ENCODE data around the gene NCBP3.
"Not testable (repeated sequence)": the region's sequence is repeated elsewhere in the genome, so short reads cannot be mapped to it uniquely, and the experiment has no call there.

Gene NCBP3

GRCh38 chr17:3846437-3847164, 555 bp upstream of the NCBP3 start:
- DNase-seq, result no peak

- DNase-seq, result peak; percentile 24 to 44
These were observed 790 bp downstream of the NCBP3 start for GRCh38 chr17:3845291-3845620.

- DNase-seq, result not testable (repeated sequence)
These were observed 1.5 kb downstream of the NCBP3 start for GRCh38 chr17:3844556-3844955.

- DNase-seq, result peak; percentile 54 to 61
These were observed 2.0 kb downstream of the NCBP3 start for GRCh38 chr17:3843935-3844516.

- no peak for DNase-seq
These were observed 7.8 kb downstream of the NCBP3 start for GRCh38 chr17:3838206-3838605.

GRCh38 chr17:3836551-3836950, 9.5 kb downstream of the NCBP3 start:
- no peak for DNase-seq

GRCh38 chr17:3835410-3836229, 10.4 kb downstream of the NCBP3 start:
- no peak for DNase-seq

GRCh38 chr17:3834811-3835210, 11.2 kb downstream of the NCBP3 start:
- no peak for DNase-seq

GRCh38 chr17:3828852-3829232, 17.2 kb downstream of the NCBP3 start:
- DNase-seq, result no peak

- DNase-seq, result no peak
These were observed 17.7 kb downstream of the NCBP3 start for GRCh38 chr17:3828151-3828851.

GRCh38 chr17:3827124-3827773, 18.8 kb downstream of the NCBP3 start:
- DNase-seq, result peak; percentile 69 to 82

GRCh38 chr17:3826191-3826590, 19.9 kb downstream of the NCBP3 start:
- no peak for DNase-seq

GRCh38 chr17:3821101-3821500, 24.9 kb downstream of the NCBP3 start:
- DNase-seq, result no peak

GRCh38 chr17:3818786-3819185, 27.3 kb downstream of the NCBP3 start:
- DNase-seq, result no peak

- DNase-seq, result no peak
These were observed 28.0 kb downstream of the NCBP3 start for GRCh38 chr17:3817851-3818605.

GRCh38 chr17:3815925-3816324, 30.1 kb downstream of the NCBP3 start:
- DNase-seq, result no peak

GRCh38 chr17:3815122-3815521, 30.9 kb downstream of the NCBP3 start:
- no peak for DNase-seq

- no peak for DNase-seq
These were observed 31.7 kb downstream of the NCBP3 start for GRCh38 chr17:3814361-3814760.

- no peak for DNase-seq
These were observed 32.9 kb downstream of the NCBP3 start for GRCh38 chr17:3813171-3813570.

- no peak for DNase-seq
These were observed 33.3 kb downstream of the NCBP3 start for GRCh38 chr17:3812771-3813170.

GRCh38 chr17:3812284-3812683, 33.8 kb downstream of the NCBP3 start:
- no peak for DNase-seq

GRCh38 chr17:3810019-3810418, 36.0 kb downstream of the NCBP3 start:
- DNase-seq, result no peak
